GM12864 (cell line): ENCODE data around the gene SLC9A4.

Experiments
- DNase-seq: peaks from one replicate; pipeline ENCODE4 v3.0.0-alpha.2; 2011; ENCODE audit warnings: low read depth
- H3K4me3 ChIP-seq: 2 replicates; pipeline ENCODE4 v1.5.1; 2011; ENCODE audit warnings: mild to moderate bottlenecking, low read depth, low read length, control low read depth
- CTCF ChIP-seq: IDR thresholded peaks from 2 replicates; pipeline ENCODE4 v1.5.1; 2011; ENCODE audit warnings: low read depth, mild to moderate bottlenecking, moderate library complexity, low read length, control low read depth, inconsistent platforms; ENCODE audit errors: missing control alignments

Gene SLC9A4

GRCh38 chr2:102484310-102485061 lies 11.5 kb downstream of the SLC9A4 start:
- TF ChIP-seq CTCF: no peak
- DNase-seq: no peak
- H3K4me3 ChIP-seq: no peak overlapping the region

GRCh38 chr2:102485147-102485785 lies 12.2 kb downstream of the SLC9A4 start:
- DNase-seq: no peak
- TF ChIP-seq CTCF: no peak
- H3K4me3 ChIP-seq: no peak overlapping the region

GRCh38 chr2:102486941-102487702 lies 14.1 kb downstream of the SLC9A4 start:
- no peak overlapping the region for H3K4me3 ChIP-seq
- no peak for TF ChIP-seq CTCF
- no peak for DNase-seq

GRCh38 chr2:102487761-102488462 lies 14.9 kb downstream of the SLC9A4 start:
- TF ChIP-seq CTCF: no peak
- H3K4me3 ChIP-seq: no peak overlapping the region
- no peak for DNase-seq

GRCh38 chr2:102489646-102490045 lies 16.6 kb downstream of the SLC9A4 start:
- no peak for TF ChIP-seq CTCF
- no peak overlapping the region for H3K4me3 ChIP-seq
- DNase-seq: no peak

- no peak overlapping the region for H3K4me3 ChIP-seq
- no peak for TF ChIP-seq CTCF
- DNase-seq: no peak
Observed at GRCh38 chr2:102492006-102492405, 19.0 kb downstream of the SLC9A4 start.
